Transverse colon (tissue), 4 donors: ENCODE results near the gene FIGLA.

ENCODE experiments used
- CTCF ChIP-seq, 5 experiments: fragments of 200-600 bp in 3 of 5; fragments of 450-650 bp in 2 of 5; sonication (generic) in 3 of 5; IDR thresholded peaks; 1 replicate in 2 of 5; 2 replicates in 3 of 5; pipeline ENCODE4 v1.5.1; 2016 to 2017; ENCODE audit warnings: antibody characterized with exemption in 5 of 5, inconsistent platforms in 3 of 5, mild to moderate bottlenecking in 2 of 5, moderate library complexity in 1 of 5
- EP300 ChIP-seq: sonication (generic); formaldehyde crosslinking; IDR thresholded peaks from one replicate; pipeline ENCODE4 v1.6.1; 2017; ENCODE audit warnings: antibody characterized with exemption, low read depth
- POLR2A ChIP-seq: fragments of 450-650 bp; IDR thresholded peaks from one replicate; pipeline ENCODE4 v1.6.1; 2016; ENCODE audit warnings: antibody characterized with exemption, mild to moderate bottlenecking, moderate library complexity
- POLR2AphosphoS5 ChIP-seq, 3 donors: sonication (generic); formaldehyde crosslinking; IDR thresholded peaks; one replicate each; pipeline ENCODE4 v1.6.1; 2016; ENCODE audit warnings: antibody characterized with exemption in 3 of 3

- TF ChIP-seq CTCF (IDR thresholded peaks at IDR 0.05) (no peak), EP300 (no peak), POLR2A (no peak), POLR2AphosphoS5 (IDR thresholded peaks at IDR 0.05) (no peak)
These were observed 13.0 kb downstream of the FIGLA start for GRCh38 chr2:70777450-70777849.
